ENCODE results near the gene RWDD2A.

GRCh38 chr6:83176246-83176645 is 16.9 kb upstream of the RWDD2A start:
- no peak for TF ChIP-seq CTCF (IDR thresholded peaks at IDR 0.05; ENCODE audit: low read depth, low read length)
- TF ChIP-seq EZH2phosphoT487 (IDR thresholded peaks at IDR 0.05; ENCODE audit: low read depth) = no peak
